Measurements from ENCODE around the gene MLC1.

DNA sequence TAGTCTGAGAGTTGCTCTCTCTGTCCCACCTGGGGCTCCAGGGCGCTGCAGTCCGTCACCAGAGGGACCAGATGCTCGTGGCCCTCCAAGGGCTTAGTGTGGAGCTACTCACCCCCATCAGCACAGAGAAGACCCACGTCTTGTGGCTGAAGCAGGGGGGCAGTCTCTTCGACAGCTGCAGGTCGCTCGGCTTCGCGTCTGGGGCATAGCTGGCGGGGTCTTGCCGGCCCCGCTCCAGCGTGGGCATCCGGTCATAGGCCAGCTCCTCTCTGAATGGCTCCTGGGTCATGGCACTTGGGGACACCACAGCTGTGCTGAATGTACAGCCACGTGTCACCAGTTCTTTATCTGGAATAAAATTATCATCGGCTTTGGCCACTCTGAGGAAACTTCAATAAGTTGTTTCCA lies 608 bp downstream of the MLC1 start:
- TF ChIP-seq, protein P1, sequence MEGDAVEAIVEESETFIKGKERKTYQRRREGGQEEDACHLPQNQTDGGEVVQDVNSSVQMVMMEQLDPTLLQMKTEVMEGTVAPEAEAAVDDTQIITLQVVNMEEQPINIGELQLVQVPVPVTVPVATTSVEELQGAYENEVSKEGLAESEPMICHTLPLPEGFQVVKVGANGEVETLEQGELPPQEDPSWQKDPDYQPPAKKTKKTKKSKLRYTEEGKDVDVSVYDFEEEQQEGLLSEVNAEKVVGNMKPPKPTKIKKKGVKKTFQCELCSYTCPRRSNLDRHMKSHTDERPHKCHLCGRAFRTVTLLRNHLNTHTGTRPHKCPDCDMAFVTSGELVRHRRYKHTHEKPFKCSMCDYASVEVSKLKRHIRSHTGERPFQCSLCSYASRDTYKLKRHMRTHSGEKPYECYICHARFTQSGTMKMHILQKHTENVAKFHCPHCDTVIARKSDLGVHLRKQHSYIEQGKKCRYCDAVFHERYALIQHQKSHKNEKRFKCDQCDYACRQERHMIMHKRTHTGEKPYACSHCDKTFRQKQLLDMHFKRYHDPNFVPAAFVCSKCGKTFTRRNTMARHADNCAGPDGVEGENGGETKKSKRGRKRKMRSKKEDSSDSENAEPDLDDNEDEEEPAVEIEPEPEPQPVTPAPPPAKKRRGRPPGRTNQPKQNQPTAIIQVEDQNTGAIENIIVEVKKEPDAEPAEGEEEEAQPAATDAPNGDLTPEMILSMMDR (IDR thresholded peaks at IDR 0.05) = no peak
- TF ChIP-seq EZH2 (IDR thresholded peaks at IDR 0.05; ENCODE audit: borderline replicate concordance, insufficient read depth, low read depth, low read length, poor library complexity, severe bottlenecking) = no peak
